CD4-positive, alpha-beta T cell treated with Interleukin-10 for 1 hour (primary cell): Measurements from ENCODE around the gene CYTH1.

Experiments used
- DNase-seq: peaks from one replicate; pipeline ENCODE4 v3.0.0-alpha.2; 2020

The CYTH1 gene

DNA sequence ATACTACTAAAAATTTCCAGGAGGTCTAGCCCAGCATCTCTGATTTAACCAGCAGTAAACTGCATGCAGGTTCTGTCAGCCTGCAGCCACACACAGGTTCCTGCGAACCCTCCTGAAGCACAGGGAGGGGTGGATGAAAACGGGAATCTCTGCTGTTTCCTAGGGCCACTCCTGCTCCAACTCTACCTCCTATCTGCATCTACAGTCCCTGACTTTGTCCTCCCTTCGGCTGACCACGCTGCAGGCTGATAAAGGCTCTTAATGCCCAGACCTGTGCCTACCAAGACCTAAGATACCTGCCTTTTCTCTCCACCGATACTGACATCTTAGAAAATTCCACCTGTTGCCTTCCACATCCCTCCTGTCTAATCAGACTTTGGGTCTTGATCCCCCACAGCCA, 50.2 kb downstream of the CYTH1 start:
- no peak for DNase-seq

DNA sequence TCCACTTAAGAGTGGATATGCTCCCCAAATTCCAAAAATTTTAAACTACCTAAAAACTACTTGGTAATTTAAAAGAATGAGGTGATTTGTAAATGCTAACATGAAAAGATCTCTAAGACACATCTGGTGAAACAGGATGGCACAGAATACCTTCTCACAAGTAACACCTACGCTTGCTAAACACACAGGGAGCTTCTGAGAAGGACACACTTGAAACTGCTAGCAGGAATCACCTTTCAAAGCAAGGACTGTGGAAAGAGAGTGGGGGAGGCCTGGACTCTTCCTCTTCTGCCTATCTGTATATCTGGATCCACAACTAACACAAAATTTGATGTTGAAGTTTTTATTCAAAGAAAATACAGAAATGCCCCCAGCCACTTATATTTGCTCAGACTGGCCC, 52.4 kb downstream of the CYTH1 start:
- no peak for DNase-seq

DNA sequence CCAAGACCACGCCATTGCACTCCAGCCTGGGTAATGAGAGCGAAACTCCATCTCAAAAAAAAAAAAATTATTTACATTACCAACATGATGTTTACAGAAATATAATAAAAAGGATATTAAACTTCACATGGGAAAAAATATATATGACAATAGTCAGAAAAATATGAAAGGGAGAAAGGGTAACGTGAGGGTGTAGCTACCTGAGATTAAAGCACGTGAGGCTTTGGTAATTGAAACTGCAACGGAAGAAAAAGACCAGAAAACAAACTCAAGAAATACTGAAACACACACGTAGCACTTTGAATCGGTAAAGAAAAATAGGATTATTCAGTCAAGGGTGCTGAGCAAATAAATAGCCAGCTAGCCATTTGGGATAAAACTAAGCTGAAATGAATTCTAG, 53.6 kb downstream of the CYTH1 start:
- no peak for DNase-seq

DNA sequence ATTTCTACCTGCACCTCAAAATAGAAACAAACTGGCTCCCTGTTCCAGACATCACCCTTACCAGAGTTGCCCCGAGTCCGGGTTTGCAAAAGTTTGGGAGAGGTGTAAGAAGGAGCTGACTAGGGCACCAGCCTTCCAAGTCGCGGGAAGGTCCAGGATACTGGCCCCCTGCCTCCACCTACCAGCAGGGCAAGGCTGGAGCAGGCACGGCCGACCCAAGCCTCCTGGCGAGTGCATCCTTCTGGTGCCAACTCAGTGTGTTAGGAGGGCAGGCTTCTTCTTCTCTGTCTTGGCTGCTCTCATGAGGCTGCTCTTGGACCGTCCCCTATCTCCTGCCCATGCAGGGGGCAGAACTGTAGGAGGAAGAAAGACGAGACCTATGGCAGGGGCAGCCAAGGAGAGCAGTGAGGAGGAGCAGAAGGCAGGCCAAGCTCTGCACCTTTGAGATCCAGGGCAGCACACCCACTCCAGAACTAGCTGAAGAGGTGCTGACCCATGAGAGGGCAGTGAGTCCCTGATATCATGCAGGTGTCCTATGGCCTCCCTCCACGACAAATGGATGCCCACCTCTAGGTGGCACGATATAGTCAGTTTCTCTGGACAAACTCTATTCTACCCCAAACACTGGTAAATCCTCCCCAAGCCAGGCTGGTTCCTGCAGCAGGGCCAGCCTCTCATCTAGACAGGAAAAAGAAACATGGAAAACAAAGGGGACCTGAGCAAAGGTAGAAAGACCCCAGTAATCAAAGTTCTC, 54.4 kb downstream of the CYTH1 start:
- DNase-seq: no peak

DNA sequence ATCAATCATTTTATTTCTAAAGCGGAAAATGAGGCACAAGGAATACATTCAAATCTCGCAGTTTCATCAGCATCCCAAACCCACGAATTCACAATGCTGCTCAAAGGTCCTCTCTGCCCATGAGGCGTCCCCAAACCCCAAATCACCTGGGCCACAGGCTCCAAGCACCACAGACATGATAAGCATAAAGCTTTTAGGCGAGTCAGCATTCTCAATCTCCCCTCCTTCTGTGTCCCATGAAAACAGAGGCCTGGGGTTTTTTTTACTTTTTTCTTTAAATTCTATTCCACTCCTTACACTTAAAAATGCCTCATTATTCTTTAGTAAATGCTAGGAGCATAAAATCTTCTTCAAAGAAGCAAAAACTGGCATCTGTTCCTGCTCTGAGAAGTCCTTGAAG, 55.0 kb downstream of the CYTH1 start:
- DNase-seq: no peak

DNA sequence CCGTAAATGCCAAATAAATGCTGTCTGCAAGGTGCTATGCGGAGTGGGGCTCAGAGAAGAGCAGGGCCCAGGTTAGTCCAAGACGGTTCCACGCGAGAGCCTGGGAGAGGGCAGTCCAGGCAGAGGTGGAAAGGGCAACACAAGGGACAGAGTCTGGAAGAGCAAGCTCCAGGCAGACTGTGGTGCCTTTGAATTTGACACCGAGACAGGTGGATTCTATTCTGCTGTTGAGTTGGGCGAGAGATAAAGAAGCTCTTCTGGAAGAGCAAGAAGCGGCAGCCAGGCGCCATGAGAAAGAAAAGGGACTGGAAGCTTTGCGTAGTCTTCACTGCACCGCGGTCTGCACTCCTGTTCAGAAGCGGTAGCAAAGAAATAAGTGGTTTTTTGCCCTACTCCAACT, 55.6 kb downstream of the CYTH1 start:
- no peak for DNase-seq

DNA sequence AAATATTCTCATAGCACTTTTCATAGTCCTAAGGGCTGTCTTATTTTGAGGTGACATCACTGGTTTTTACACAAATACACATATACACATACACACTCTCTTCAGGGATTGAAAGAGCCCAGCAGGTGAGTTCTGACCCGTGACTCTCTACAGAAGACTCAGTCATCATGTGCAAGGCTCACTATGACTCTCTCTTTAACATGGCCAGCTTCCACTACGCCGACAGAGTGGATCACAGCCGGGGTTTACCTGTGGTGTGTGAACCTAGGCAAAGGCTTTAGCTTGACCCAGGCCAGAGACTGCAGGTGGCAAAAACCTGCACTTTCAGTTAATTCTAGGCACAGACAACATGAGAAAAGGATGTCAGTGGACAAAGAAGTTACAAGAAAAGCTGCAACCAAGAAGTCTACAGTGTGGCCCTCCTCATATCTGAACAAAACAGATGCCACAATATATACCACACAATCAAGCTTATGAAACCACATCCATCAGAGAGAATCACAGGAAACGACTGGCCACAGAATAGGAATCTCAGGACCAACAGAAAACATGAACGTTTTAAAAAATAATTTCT, 56.5 kb downstream of the CYTH1 start:
- peak; percentile 52 for DNase-seq

DNA sequence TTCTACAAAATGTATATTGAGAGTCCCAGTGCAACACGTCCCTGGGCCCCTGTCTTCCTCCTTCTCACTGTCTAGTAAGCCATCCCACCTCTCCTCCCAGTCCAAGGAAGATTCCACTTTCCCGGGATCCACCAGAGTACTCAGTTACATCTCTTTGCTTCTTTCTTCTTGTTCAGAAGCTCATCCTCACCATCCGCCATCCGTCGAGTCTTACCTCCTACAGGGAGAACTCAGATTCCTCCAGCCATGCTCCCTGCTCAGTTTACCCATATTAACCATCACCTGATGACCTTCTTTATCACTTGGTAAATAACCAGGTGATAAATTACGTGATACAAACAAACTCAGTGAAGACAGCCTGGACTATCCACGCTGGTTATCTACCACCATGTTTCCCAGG, 57.1 kb downstream of the CYTH1 start:
- DNase-seq: no peak

DNA sequence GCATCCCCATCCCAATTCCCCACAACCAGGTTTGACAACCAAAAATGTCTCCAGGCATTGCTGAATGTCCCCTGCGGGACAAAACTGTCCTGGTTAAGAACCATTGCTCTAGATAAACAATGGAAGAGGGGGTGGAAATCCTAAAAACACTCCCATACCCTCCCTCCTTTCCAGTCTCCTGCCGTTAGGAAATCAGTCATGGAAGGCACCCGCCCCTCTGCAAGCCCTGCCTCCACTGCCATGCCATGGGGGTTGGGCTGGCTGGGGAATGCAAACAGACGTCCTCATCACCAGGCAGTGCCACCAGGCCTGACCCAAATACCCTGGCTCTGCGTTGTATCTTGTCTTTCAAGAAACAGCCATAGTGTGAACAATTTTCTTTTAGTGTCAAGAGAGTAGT, 57.5 kb downstream of the CYTH1 start:
- DNase-seq: no peak

DNA sequence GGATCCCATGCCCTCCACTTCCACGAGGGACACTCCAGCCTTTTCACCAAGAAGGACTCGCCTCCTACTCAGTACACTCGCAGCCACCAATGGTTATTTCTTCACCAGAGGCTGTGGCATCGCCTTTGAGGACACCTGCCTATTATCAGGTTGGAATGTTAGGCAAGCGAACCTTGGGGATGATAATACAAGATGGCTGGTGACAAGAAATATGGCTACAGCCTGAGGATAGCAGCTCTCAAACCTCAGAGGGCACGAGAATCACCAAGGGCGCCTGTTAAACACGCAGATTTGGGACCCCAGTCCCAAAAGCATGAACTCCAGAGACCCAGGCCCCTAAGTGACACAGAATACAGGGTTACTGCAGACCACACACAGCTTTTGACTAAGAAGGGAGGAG, 58.1 kb downstream of the CYTH1 start:
- DNase-seq: no peak

DNA sequence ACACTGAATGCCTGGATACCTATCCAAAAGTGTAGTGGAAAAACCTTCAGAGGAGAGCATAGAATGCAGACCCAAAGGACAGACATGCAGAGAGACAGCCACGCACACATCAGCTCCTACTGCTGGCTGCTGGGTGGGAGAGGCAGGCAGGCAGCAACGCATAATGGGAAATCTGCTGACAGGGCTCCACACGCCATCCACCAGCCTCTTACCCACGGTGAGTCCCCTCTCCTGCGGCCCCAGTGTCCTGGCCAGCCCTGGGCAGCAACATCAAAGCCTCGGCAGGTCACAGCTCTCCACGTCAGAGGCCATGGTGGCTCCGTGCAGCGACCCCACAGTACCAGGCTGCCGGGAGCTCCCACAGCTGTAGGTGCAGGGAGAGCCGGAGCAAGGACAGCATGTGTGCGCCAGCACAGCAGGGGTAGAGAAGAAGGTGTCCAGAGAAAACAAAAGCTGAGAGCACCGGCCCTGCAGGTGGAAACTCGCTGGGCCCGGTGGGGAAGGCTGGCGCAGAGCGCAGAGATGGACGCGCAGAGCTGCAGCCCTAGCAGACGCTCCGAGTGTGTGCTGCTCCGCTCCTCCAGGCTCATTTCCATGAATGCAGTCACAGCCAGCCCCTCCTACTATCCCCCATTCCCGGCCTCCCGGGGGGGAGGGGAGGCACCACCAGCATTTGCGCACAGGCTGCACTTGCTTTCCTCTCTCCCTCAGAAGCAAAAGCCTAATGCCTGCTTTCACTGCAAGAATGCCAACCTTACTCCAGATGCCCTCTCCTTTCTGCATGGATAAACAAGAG, 58.9 kb downstream of the CYTH1 start:
- no peak for DNase-seq

DNA sequence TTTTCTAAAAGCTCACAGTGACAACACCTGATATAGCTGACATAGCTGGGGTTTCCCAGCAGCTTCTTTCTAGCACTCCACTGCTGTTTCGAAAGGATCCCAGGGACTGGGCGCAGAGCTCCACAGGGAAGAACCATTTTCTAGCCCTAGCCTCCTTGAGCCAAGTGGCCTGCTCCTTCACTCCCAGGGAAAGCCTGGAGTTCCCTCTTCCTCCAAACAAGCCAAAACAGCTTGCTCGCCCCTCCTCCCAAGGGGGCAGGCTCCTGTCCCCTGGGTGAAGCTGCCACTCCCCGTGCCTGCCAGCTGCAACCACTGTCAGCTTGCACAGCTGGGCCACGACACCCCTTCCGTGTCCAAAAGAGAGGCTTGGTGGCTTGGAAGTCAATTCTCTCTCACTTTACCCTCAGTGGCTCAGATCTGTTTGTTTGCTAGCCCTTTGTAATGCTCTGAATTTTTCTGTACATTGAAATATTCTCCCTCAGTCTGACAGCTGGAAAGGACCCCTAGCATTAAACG, 59.8 kb downstream of the CYTH1 start:
- no peak for DNase-seq

DNA sequence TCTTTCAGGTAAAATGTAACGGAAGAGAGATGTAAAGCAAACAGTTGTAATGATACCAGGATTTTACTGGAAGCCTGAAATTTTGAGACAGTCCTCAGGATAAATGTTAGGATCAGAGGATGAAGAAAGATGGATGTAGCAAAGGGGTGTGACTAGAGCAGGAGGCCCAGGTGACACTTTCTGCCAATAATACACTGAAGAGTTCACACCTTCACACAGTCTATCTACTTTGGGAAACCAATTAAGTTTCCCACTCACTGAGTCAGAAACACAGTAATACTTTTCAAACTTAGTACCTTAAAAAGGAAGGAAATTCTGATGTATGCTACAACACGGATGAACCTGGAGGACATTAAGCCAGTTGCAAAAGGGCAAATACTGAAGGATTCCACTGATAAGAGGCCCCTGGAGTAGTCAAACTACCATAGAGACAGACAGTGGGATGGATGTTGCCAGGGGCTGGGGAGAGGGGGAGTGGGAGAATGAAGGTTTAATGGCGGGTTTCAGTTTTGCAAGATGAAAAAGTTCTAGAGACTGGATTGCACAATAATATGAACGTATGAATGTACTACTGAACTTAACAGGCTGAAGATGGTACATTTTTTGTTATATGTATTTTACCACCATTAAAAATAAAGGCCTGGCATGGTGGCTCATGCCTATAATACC, 62.3 kb downstream of the CYTH1 start:
- no peak for DNase-seq

DNA sequence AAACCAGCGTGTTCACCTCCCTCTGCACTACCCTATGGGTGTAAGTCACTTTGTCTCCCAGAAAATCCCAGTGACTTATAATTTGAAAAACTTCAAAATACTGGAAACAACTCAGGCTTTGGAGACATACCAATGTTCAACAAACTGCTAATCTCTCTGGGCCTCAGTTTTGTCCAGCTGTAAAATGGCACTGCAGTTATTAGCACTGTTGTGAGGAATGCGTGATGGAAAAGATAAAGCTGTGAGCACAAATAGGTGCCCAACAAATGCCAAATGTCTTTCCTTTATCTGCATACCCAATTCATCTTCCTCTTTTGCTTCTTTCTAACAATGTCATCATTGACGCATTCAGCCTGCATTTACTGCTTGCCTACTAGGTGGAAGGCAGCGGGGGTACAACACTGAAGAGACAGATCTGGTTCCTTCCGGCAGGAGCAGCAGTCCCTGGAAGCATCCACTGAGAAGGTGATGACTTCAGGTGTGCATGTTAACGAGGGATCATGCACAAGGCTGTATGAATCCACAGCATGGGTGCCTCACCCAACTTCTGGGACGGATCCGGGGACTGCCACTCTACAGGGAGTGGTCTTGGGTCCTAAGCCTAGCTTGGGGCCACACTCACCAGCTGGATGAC, 63.4 kb downstream of the CYTH1 start:
- no peak for DNase-seq

DNA sequence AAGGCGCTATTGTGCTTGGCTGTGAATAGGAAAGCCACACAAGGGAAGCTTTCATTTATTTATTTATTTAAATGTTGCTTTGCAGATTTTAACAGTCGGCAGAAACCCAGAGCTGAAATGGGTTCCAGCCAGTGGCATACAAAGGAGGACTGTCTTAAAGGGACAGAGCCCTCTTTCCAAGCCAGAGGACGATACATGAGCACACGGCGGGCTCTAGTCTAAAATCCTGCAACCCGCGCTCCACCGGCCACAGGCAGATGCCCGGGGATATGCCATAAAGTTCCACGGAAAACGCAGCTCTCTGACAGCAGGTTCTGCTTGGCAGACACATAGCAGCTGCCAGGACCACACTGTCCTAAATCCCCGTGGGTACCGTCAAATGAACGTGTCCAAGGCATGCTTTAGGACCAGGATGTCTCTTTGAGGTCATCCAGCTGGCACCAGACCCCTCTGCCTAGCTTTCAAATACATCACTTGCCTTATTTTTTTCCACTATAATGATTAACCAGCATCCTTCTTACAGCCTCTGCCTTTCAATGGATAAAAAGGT, 64.6 kb downstream of the CYTH1 start:
- no peak for DNase-seq

DNA sequence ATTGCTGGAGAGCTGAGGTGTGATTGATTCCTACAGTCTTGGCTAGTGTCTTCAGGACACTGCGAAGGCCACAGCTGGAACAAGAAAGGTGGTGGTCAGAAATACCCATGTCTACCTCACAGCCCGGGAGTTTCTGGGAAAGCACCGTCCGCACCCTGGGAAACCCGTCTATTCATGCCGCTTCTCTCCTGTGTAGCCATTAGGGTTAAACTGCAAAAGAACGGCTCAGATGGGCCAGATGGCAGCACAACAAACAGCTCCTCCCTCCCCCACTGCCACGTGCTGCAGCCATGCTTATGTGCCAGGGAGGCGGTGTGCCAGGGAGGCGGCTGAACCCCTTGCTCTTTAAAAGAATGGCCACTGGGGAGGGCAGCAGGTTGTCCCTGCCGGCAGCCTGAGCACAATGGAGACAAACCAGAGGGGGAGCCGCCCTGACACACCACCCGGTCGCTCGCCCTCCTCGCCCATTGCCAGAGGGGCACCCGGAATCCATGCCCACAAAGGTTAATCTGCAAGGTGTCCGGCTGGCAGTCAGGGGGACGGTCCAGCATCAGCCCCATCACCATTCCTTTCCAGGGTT, 65.2 kb downstream of the CYTH1 start:
- peak; percentile 34 for DNase-seq

DNA sequence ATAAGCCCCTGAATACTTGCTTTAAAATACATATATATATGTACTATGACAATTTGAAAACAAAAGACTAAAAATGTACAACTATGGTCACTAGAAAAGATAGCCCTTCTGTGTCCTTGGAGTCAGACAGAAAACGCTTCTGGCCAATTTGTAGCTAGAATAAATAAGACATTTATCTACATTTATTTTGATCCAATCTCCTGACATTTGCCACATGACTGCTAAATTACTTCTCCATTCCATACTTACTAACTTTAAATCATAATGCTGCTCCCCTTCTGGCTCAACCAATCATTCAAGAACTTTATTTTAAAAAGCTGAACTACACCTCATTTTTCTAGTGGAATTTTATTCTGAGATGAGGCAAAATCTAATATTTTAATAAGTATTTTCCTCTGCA, 65.8 kb downstream of the CYTH1 start:
- no peak for DNase-seq

DNA sequence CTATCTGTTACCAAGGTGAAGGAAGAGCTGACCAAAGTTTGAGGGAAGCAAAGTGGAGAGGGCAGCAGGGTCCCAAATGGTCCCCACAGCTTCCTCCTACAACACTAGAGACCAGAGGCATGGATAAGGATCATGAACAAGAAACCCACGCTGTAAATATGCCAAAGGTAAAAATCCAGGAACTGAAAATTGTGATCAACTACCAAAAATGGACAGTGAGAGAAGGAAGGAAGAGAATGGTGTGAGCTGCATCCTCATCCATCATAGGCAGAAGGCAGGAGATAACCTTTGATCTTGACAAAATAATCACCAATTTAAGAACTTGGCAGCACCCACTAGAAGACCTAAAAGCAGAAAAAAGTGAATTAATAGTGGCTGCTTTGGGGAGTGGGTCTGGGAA, 66.2 kb downstream of the CYTH1 start:
- DNase-seq: no peak

DNA sequence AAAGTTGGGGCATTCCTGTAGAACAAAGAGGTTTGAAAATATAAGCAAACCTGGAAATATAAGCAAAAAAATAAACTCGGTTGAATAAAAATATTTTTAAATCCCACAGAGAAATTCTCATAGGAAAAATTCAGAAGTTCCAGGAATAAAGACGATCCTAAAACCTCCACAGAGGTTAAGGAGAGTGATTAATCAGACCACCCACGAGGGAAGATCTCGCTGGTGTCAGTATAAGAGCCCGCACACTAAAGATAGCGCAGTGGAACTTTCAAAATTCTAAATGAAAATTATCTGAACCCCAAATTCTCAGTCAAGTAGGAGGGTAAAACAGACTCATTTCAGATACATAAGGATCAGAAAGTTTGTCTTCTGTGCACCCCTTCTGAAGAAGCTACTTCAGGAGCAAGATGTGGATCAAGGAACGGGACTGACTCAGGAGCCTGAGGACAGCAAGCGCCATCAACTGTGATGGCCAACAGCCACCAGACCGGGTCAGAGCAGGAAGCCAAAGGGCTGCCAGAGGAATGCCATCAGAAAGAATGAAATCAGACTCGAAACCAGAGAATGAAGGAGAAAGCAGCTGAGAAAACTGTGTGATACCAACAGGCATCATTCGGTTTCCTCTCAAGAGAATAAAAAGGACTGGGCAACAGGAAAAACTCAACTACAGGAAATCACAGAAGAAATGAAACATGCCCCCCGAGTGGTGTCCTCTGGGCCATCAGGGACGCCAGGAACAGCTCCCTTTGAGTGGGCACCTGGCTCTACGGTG, 66.9 kb downstream of the CYTH1 start:
- DNase-seq: no peak

DNA sequence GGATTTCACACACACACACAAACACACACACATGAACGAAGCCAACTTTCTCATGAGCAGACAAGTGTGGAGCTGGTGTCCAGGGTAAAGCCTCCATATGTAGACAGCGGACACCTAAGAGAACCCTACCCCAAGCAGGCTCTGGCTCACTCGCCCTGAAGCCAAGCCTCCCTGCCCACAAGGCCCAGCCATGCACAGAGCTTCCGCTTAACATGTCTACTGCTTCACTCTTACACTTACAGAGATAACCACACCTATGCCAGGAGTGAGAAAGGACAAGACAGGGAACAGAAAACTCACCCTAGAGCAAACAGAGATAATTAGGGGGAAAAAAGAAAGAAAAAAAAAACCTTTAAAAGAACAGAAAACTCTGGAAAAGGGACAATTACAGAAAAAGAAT, 67.5 kb downstream of the CYTH1 start:
- no peak for DNase-seq

DNA sequence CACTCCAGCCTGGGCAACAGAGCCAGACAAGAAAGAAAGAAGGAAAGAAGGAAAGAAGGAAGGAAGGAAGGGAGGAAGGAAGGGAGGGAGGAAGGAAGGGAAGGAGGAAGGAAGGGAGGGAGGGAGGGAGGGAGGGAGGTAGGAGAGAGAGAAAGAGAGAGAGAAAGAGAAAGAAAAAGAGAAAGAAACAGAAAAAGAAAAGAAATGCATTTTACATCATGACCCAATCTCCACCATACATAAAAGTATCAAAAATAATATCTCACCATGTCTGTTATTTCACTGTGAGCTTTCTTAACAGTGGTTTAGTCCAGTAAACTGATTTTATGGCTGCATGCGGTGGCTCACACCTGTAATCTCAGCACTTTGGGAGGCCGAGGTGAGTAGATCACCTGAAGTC, 70.0 kb downstream of the CYTH1 start:
- DNase-seq: no peak
